Measurements from ENCODE around the gene ARMC9.

The ARMC9 gene

DNA sequence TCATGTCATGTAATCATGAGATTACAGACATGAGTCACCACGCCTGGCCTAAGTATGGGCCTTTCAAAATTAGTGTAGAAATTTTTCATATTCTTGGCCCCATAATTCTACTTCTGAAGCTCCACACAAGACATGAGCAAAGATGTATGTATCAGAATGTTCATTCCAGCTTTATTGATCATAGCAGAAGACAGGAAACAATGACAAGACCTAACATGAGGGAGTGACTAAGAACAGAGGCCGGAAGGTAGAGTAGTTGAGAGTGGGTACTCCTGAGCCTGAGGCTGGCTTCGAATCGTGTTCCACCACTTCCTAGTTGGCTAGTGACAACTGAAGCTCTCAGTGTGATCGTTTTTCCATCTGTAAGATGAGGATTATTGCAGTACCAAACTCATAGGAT lies 89.3 kb downstream of the ARMC9 start:
- TF ChIP-seq POLR2AphosphoS5 (IDR thresholded peaks at IDR 0.05; ENCODE audit: low read depth, low read length) (no peak), SIN3A (IDR thresholded peaks at IDR 0.05; ENCODE audit: borderline replicate concordance, insufficient read depth, low read length) (no peak), FOXP2 (optimal IDR thresholded peaks at IDR 0.05; ENCODE audit: borderline replicate concordance, extremely low read depth, extremely low read length, insufficient read depth) (no peak), TAF1 (IDR thresholded peaks at IDR 0.05; ENCODE audit: borderline replicate concordance, insufficient read depth, low read length) (no peak)
- TF ChIP-seq, protein P1, sequence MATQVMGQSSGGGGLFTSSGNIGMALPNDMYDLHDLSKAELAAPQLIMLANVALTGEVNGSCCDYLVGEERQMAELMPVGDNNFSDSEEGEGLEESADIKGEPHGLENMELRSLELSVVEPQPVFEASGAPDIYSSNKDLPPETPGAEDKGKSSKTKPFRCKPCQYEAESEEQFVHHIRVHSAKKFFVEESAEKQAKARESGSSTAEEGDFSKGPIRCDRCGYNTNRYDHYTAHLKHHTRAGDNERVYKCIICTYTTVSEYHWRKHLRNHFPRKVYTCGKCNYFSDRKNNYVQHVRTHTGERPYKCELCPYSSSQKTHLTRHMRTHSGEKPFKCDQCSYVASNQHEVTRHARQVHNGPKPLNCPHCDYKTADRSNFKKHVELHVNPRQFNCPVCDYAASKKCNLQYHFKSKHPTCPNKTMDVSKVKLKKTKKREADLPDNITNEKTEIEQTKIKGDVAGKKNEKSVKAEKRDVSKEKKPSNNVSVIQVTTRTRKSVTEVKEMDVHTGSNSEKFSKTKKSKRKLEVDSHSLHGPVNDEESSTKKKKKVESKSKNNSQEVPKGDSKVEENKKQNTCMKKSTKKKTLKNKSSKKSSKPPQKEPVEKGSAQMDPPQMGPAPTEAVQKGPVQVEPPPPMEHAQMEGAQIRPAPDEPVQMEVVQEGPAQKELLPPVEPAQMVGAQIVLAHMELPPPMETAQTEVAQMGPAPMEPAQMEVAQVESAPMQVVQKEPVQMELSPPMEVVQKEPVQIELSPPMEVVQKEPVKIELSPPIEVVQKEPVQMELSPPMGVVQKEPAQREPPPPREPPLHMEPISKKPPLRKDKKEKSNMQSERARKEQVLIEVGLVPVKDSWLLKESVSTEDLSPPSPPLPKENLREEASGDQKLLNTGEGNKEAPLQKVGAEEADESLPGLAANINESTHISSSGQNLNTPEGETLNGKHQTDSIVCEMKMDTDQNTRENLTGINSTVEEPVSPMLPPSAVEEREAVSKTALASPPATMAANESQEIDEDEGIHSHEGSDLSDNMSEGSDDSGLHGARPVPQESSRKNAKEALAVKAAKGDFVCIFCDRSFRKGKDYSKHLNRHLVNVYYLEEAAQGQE (IDR thresholded peaks at IDR 0.05; ENCODE audit: insufficient read depth in 1 of 2, low read depth in 2 of 2, low read length in 2 of 2) = no peak

DNA sequence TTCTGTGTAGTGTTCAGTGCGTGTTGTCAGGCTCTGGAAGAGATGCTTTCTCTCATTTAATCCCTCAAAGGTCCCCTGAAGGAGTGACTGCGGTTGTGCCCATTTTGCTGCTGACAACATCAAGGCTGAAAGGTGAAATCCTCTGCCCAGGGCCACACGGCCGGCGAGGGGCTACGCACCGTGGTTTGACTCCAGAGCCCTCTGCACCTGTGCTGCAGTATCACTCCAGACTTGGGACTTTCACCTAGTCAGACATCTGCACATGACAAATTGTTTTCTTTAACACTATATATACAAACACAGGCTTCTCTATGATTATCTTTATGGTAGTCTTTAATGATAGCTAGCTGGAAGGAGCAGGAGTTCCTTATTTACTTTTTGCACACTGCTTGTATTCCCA lies 90.2 kb downstream of the ARMC9 start:
- TF ChIP-seq SIN3A (IDR thresholded peaks at IDR 0.05; ENCODE audit: borderline replicate concordance, insufficient read depth, low read length) = no peak
- no peak for TF ChIP-seq TAF1 (IDR thresholded peaks at IDR 0.05; ENCODE audit: borderline replicate concordance, insufficient read depth, low read length)
- TF ChIP-seq, protein P1 (IDR thresholded peaks at IDR 0.05; ENCODE audit: insufficient read depth in 1 of 2, low read depth in 2 of 2, low read length in 2 of 2) = no peak
- no peak for TF ChIP-seq POLR2AphosphoS5 (IDR thresholded peaks at IDR 0.05; ENCODE audit: low read depth, low read length)
- no peak for TF ChIP-seq FOXP2 (optimal IDR thresholded peaks at IDR 0.05; ENCODE audit: borderline replicate concordance, extremely low read depth, extremely low read length, insufficient read depth)

DNA sequence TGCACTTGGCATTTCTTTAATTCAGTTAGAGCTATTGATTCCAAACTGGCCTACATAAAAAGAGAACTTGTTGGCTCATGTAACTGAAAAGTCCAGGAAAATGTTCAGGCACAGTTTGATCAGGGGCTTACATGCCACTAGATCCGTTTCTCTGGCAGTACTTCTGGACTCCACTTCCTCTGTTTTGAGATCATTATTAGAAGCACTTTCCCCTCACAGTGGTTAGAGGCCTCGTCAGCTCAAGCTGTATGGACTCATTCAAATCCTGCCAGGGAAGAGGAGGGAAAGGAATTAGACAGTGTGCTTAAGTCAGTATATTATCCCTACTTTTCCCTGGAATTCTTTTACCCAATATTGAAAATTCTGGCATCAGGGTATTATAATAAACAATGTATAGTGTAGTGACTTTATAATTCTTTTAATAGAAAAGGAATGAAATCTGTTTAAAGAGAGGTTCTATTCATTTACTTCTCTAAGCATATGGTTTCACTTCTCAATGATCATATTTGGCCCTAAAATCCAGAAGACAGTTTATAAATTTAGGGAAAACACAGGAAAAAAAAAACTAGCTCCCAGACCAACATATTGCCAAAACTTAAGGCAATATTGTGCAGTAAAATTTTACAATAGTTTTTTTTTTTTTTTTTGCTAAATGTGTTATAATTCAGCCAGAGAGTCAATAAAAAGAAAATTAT lies 92.0 kb downstream of the ARMC9 start:
- TF ChIP-seq TAF1 (IDR thresholded peaks at IDR 0.05; ENCODE audit: borderline replicate concordance, insufficient read depth, low read length) = no peak
- no peak for TF ChIP-seq FOXP2 (optimal IDR thresholded peaks at IDR 0.05; ENCODE audit: borderline replicate concordance, extremely low read depth, extremely low read length, insufficient read depth)
- no peak for TF ChIP-seq POLR2AphosphoS5 (IDR thresholded peaks at IDR 0.05; ENCODE audit: low read depth, low read length)
- TF ChIP-seq, protein P1 (IDR thresholded peaks at IDR 0.05; ENCODE audit: insufficient read depth in 1 of 2, low read depth in 2 of 2, low read length in 2 of 2) = no peak
- TF ChIP-seq SIN3A (IDR thresholded peaks at IDR 0.05; ENCODE audit: borderline replicate concordance, insufficient read depth, low read length) = no peak

DNA sequence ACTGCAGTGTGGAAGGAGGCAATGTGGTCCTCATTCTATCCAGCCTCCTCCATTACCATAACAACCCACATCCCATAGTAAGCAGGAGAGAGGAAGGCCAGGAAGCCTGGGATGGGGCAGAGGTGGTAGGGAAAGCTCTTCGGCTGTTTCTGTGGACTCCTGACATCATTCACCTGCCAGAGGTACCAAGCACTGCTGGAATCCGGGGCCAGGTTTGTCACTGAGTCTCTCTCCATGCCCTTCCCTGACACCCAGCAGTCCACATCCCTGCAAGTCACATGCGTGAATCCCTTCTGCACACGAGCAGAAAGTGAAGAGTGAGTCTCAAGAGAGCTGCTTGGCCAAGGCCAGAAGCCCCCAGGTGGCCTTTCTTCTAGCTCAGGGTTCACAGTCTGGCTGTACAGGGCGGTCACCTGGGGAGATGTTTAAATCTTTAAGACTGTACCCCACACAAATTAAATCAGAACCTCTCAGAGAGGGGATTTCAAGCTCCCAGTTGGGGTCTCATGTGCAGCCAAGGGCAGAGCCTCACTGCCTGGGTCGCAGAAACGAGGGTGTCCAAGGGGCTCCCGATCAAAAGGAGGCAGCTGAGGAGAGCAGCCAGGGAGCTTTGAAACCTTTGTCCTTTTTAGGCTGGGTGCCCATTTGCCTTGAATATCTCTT lies 94.2 kb downstream of the ARMC9 start:
- TF ChIP-seq POLR2AphosphoS5 (IDR thresholded peaks at IDR 0.05; ENCODE audit: low read depth, low read length) (no peak), FOXP2 (optimal IDR thresholded peaks at IDR 0.05; ENCODE audit: borderline replicate concordance, extremely low read depth, extremely low read length, insufficient read depth) (no peak), SIN3A (IDR thresholded peaks at IDR 0.05; ENCODE audit: borderline replicate concordance, insufficient read depth, low read length) (no peak), TAF1 (IDR thresholded peaks at IDR 0.05; ENCODE audit: borderline replicate concordance, insufficient read depth, low read length) (no peak)
- TF ChIP-seq, protein P1 (IDR thresholded peaks at IDR 0.05; ENCODE audit: insufficient read depth in 1 of 2, low read depth in 2 of 2, low read length in 2 of 2) = no peak

Data from PFSK-1 (cell line).